ENCODE data around the gene ZNF579. TPM values are rescaled to one million over a fixed set of nuclear protein-coding genes. Genes with fewer than 3 reads are reported as not detected.
A peak's percentile ranks its signal among the peaks of the same experiment; 100 is the strongest.

The ZNF579 gene
- total RNA-seq, 1 experiment from 2014 or later, result 19.9 TPM

- peaks cover 2% of the 10 kb centered on the region for H4K20me1 ChIP-seq (ENCODE audit: control insufficient read depth, insufficient read depth, insufficient read length)
- no peak overlapping the region for H3K18ac ChIP-seq (ENCODE audit: insufficient read length, low read depth, low read length)
- no peak overlapping the region for H2BK15ac ChIP-seq (ENCODE audit: low read depth, low read length)
- H3K4me3 Mint-ChIP-seq, result peak overlapping the region in 1 of 2 experiments; percentile 31; a peak in 1 of 5 replicates
- no peak for DNase-seq
- H3K4me1 ChIP-seq (ENCODE audit: insufficient read depth, low read length), result no peaks in the 10 kb centered on the region; the same call in 1 of the 2 replicates
- WGBS (ENCODE audit: extremely low coverage, insufficient read length, low lambda C conversion rate), result no CpG with 5 or more reads among the region's 4 CpGs
- no peaks in the 10 kb centered on the region; a peak in 1 of 5 replicates for H3K9me3 Mint-ChIP-seq
- no peak overlapping the region for H3T11ph ChIP-seq (ENCODE audit: low read length)
- no peak overlapping the region for H3K9ac ChIP-seq (ENCODE audit: extremely low read depth, insufficient read length, low read length)
- H3K14ac ChIP-seq (ENCODE audit: insufficient read depth, low read length), result no peak overlapping the region
- 0 out of 7 replicates have a peak overlapping the region, but pooled peaks of 1 of the 3 experiments have one; percentile 19 for H3K27ac Mint-ChIP-seq
- H3K27me3 Mint-ChIP-seq (ENCODE audit: low read depth), result no peaks in the 10 kb centered on the region; the same call in 1 of the 2 replicates
- no peak overlapping the region for H4K5ac ChIP-seq (ENCODE audit: insufficient read length, low read depth, low read length)
- no peaks in the 10 kb centered on the region for H3K23me2 ChIP-seq (ENCODE audit: insufficient read length, low read depth, low read length, poor library complexity, severe bottlenecking)
- H3K27me3 ChIP-seq (ENCODE audit: insufficient read depth, low read length), result no peaks in the 10 kb centered on the region
- no peak overlapping the region for H3K4me2 ChIP-seq (ENCODE audit: insufficient read depth, insufficient read length, low read length)
- TF ChIP-seq CTCF (conservative IDR thresholded peaks at IDR 0.05), result no peak
- H3K23ac ChIP-seq (ENCODE audit: insufficient read length, low read depth, low read length), result no peak overlapping the region
- H3K36me3 Mint-ChIP-seq (ENCODE audit: insufficient read depth in 1 of 3, low read depth in 3 of 3), result peaks cover 28 to 36% (median 32%) of the 10 kb centered on the region in 3 experiments; a peak in 6 of 7 replicates
- H4K8ac ChIP-seq (replicated peaks; ENCODE audit: insufficient read length, low read depth, low read length), result no peak overlapping the region
- no peak overlapping the region for H2AFZ ChIP-seq (ENCODE audit: low read length)
- H3K79me2 ChIP-seq (ENCODE audit: insufficient read depth, low read length), result no peaks in the 10 kb centered on the region
- H2BK12ac ChIP-seq (ENCODE audit: insufficient read length, low read depth, low read length), result no peak overlapping the region
- no peaks in the 10 kb centered on the region for H3K9me3 ChIP-seq (ENCODE audit: control insufficient read depth, low read depth, low read length)
- H2BK20ac ChIP-seq (ENCODE audit: low read depth, low read length, poor library complexity, severe bottlenecking), result no peak overlapping the region
- H3K4ac ChIP-seq (ENCODE audit: low read depth, low read length), result no peak overlapping the region
- H2AK5ac ChIP-seq (ENCODE audit: insufficient read length, low read length), result no peak overlapping the region
- peaks cover 19 to 36% of the 10 kb centered on the region in 2 experiments for H3K4me1 Mint-ChIP-seq
- H3K56ac ChIP-seq (ENCODE audit: insufficient read length, low read depth, low read length), result no peak overlapping the region
- no peak overlapping the region for H2BK120ac ChIP-seq (ENCODE audit: low read depth, low read length, poor library complexity, severe bottlenecking)
- no peak overlapping the region for H2BK5ac ChIP-seq (ENCODE audit: insufficient read length, low read length)
- H4K91ac ChIP-seq (ENCODE audit: insufficient read length, low read depth, low read length), result no peak overlapping the region
- H3K27ac ChIP-seq (ENCODE audit: insufficient read length, low read depth, low read length), result no peak overlapping the region
- no peaks in the 10 kb centered on the region for H3K79me1 ChIP-seq (ENCODE audit: insufficient read depth, low read depth, low read length, poor library complexity, severe bottlenecking)
These were observed 14.4 kb upstream of the ZNF579 start for GRCh38 chr19:55594996-55595545.

Data from H9 (cell line).